HFF-Myc (cell line): ENCODE results near the gene SRSF3.

Experiments
- DNase-seq: peaks from one replicate; pipeline ENCODE4 v3.0.0-alpha.2; 2011; ENCODE audit warnings: low read depth; ENCODE audit errors: extremely low read depth
- H3K4me3 ChIP-seq: replicated peaks from 2 replicates; pipeline ENCODE4 v1.5.1; 2011; ENCODE audit warnings: low read depth, mild to moderate bottlenecking, control low read depth, low read length
- CTCF ChIP-seq: IDR thresholded peaks from 2 replicates; pipeline ENCODE4 v1.5.1; 2012; ENCODE audit warnings: mild to moderate bottlenecking, low read depth, low read length, control low read depth; ENCODE audit errors: missing control alignments

The SRSF3 gene

GRCh38 chr6:36594029-36594815 lies at the start of gene SRSF3:
Gene SRSF3 (plus strand): TSS chr6:36594362. CDS start chr6:36596763, 2,401 bp downstream.
- peak; percentile 94 for DNase-seq
- H3K4me3 ChIP-seq = peak within 1 kb of the TSS; percentile 75
- TF ChIP-seq CTCF = no peak

- TF ChIP-seq CTCF = no peak
- DNase-seq = no peak
- peak overlapping the region; percentile 93 for H3K4me3 ChIP-seq
Observed at GRCh38 chr6:36545767-36546307, 48.3 kb upstream of the SRSF3 start.

- TF ChIP-seq CTCF = no peak
- DNase-seq = no peak
- H3K4me3 ChIP-seq = peak overlapping the region; percentile 93
Observed at GRCh38 chr6:36546308-36546919, 47.7 kb upstream of the SRSF3 start.

- DNase-seq = peak; percentile 76
- TF ChIP-seq CTCF = no peak
- peak within 1 kb of the TSS; percentile 93 for H3K4me3 ChIP-seq
Observed at GRCh38 chr6:36546920-36547645, 47.1 kb upstream of the SRSF3 start, which contains the start of gene STK38. Gene STK38 (minus strand): TSS chr6:36547479. CDS start chr6:36540202, 7,277 bp downstream.

GRCh38 chr6:36547646-36548400 lies 46.3 kb upstream of the SRSF3 start:
- H3K4me3 ChIP-seq = peak overlapping the region; percentile 93
- no peak for DNase-seq
- TF ChIP-seq CTCF = no peak

- TF ChIP-seq CTCF = no peak
- no peak overlapping the region for H3K4me3 ChIP-seq
- DNase-seq = no peak
Observed at GRCh38 chr6:36548401-36548743, 45.8 kb upstream of the SRSF3 start.
